Measurements from ENCODE around the gene STX1B. TPM values are rescaled to one million over a fixed set of nuclear protein-coding genes. Genes with fewer than 3 reads are reported as not detected.

The STX1B gene
- total and polyA plus RNA-seq, 2 of the 8 experiments (the other 6 are each of a cell fraction or from before 2014, with no cell fraction given), result 8.9 to 20.2 TPM

DNA sequence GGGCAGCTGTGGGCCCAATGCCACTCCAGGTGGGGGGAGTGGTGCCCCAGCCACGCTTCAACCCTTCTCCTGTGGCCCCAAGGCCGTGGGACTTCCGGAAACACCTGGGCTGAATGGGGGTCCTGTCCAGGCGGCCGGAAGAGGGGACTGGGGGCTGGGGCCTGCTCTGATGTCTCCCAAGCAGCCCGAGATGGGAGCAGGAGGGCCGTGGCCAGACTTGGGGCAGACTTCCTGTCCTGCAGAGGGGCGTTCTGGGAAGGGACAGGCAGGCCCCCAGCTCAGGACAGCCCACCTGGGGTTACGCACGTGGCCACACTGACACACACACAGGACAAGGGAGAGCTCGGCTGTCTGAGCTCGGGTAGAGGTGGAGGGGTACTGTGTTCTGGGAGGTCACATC lies 20.3 kb downstream of the STX1B start:
- no peak overlapping the region for H3K14ac ChIP-seq (ENCODE audit: insufficient read length)
- no peak overlapping the region for H2BK12ac ChIP-seq (ENCODE audit: low read depth, low read length)
- no peak overlapping the region for H3K56ac ChIP-seq (replicated peaks; ENCODE audit: insufficient read length, low read depth, low read length)
- DNase-seq (ENCODE audit: low read depth in 1 of 2, low spot score in 2 of 2) (no peak), FAIRE-seq (no peak)
- H2BK20ac ChIP-seq (ENCODE audit: low read length), result no peak overlapping the region
- H3K27me3 ChIP-seq (replicated peaks in 1 of 4; ENCODE audit: control insufficient read depth in 3 of 4, extremely low read depth in 1 of 4, insufficient read depth in 3 of 4, low read length in 3 of 4), result no peaks in the 10 kb centered on the region; a peak in 1 of 7 replicates
- no peak overlapping the region for H4K91ac ChIP-seq (replicated peaks; ENCODE audit: insufficient read length, low read length)
- H2BK15ac ChIP-seq (ENCODE audit: low read length), result no peak overlapping the region
- CTCF ChIA-PET (ENCODE audit: partially characterized antibody), result interaction anchor here (1.5 kb wide), 1 partner anchor 52 kb away, joined by 4 read pairs; no protein-coding TSS in a partner anchor
- H2AFZ ChIP-seq (ENCODE audit: low read length), result no peak overlapping the region
- no peak overlapping the region for H2AK5ac ChIP-seq (ENCODE audit: low read depth, low read length)
- no peak overlapping the region for H3K4me3 ChIP-seq (ENCODE audit: extremely low read depth in 1 of 4, insufficient read depth in 2 of 4, low read depth in 3 of 4, low read length in 4 of 4)
- peaks cover 2% of the 10 kb centered on the region; the same call in 1 of the 2 replicates for H3K23me2 ChIP-seq (ENCODE audit: low read depth, low read length)
- no peaks in the 10 kb centered on the region for H3K36me3 ChIP-seq (ENCODE audit: control insufficient read depth in 2 of 4, insufficient read depth in 4 of 4, low read length in 3 of 4)
- no peaks in the 10 kb centered on the region for H3K79me1 ChIP-seq (ENCODE audit: low read depth, low read length)
- H3K27ac ChIP-seq (ENCODE audit: low read depth, low read length), result no peak overlapping the region; the same call in 1 of the 2 replicates
- H3K4me1 ChIP-seq (replicated peaks in 1 of 4; ENCODE audit: control insufficient read depth in 3 of 4, insufficient read depth in 4 of 4, low read length in 3 of 4), result peaks cover 0 to 5% (median 2%) of the 10 kb centered on the region in 4 experiments; a peak in 4 of 7 replicates
- H3K79me2 ChIP-seq (ENCODE audit: control insufficient read depth in 1 of 2, insufficient read depth in 2 of 2, low read length in 2 of 2), result no peaks in the 10 kb centered on the region
- no peak overlapping the region for H2BK5ac ChIP-seq (ENCODE audit: low read depth, low read length)
- TF ChIP-seq HDAC2 (IDR thresholded peaks at IDR 0.05; ENCODE audit: borderline replicate concordance in 1 of 2, low read depth in 2 of 2, low read length in 2 of 2) (no peak), NANOG (IDR thresholded peaks at IDR 0.05; ENCODE audit: insufficient read depth, low read depth, low read length, poor library complexity, severe bottlenecking) (no peak), CHD2 (IDR thresholded peaks at IDR 0.05; ENCODE audit: low read length) (no peak), SP2 (IDR thresholded peaks at IDR 0.05; ENCODE audit: low read length) (no peak), CBX8 (IDR thresholded peaks at IDR 0.05; ENCODE audit: borderline replicate concordance, low read depth, low read length) (no peak)
- no peak overlapping the region for H4K5ac ChIP-seq (ENCODE audit: insufficient read length, low read depth, low read length)
- H4K8ac ChIP-seq (ENCODE audit: extremely low read depth, insufficient read depth, low read length), result no peak overlapping the region
- POLR2A ChIA-PET (ENCODE audit: partially characterized antibody), result interaction anchor here (0.7 kb wide), 1 partner anchor 24 kb away, joined by 3 read pairs; no protein-coding TSS in a partner anchor
- H3K18ac ChIP-seq (ENCODE audit: extremely low read depth, low read length), result no peak overlapping the region
- 90% methylated on average over 12 of the region's 12 CpGs; no CpG with 5 or more reads in 1 of the 2 experiments for WGBS, 2 experiments (ENCODE audit: extremely low coverage in 1 of 2, insufficient coverage in 1 of 2, insufficient read length in 1 of 2, insufficient replicate concordance in 2 of 2, low coverage in 1 of 2, low lambda C conversion rate in 2 of 2, missing lambda C conversion rate in 1 of 2)
- H3K4me2 ChIP-seq (ENCODE audit: insufficient read depth in 1 of 2, low read depth in 2 of 2, low read length in 2 of 2), result no peak overlapping the region
- no peak overlapping the region for H3K4ac ChIP-seq (replicated peaks; ENCODE audit: insufficient read length, low read depth, low read length)
- H3K23ac ChIP-seq (ENCODE audit: insufficient read length), result no peak overlapping the region
- H3K9ac ChIP-seq (replicated peaks in 1 of 4; ENCODE audit: extremely low read depth in 1 of 4, low read depth in 3 of 4, low read length in 3 of 4), result no peak overlapping the region; a peak in 1 of 7 replicates
- H3K9me3 ChIP-seq (ENCODE audit: insufficient read depth in 2 of 2, low read depth in 1 of 2, low read length in 1 of 2), result no peaks in the 10 kb centered on the region
- H2BK120ac ChIP-seq (replicated peaks; ENCODE audit: low read depth, low read length), result no peak overlapping the region
- peaks cover 0 to 3% of the 10 kb centered on the region in 2 experiments for H4K20me1 ChIP-seq (replicated peaks in 1 of 2; ENCODE audit: control insufficient read depth in 1 of 2, insufficient read depth in 2 of 2, low read length in 2 of 2)
